HepG2 (cell line): ENCODE measurements around the gene DNAJC28. TPM values are rescaled to one million over a fixed set of nuclear protein-coding genes. Genes with fewer than 3 reads are reported as not detected.

Source experiments
- ATAC-seq: fragments of 200-7000 bp; cut with Tn5 transposase; 3 replicates; pipeline ENCODE4 v1.9.1; 2020; ENCODE audit warnings: mild to moderate bottlenecking, moderate library complexity
- BruUV-seq: library from RNA; stranded (reverse); fragments of 400-500 nt; replicated peaks from 2 replicates; lab custom pipeline; 2021; lab: Mats Ljungman, UMichigan
- CTCF ChIA-PET: fragments of 300-600 bp; formaldehyde crosslinking; extraction: SDS; loops from one replicate; lab custom pipeline; 2021; ENCODE audit warnings: low total read pairs, inconsistent platforms, low intra/inter-chr PET ratio; lab: Yijun Ruan, JAX
- POLR2A ChIA-PET: fragments of 350-600 bp; sonication (Branson Sonifier 250); formaldehyde crosslinking; loops from one replicate; lab custom pipeline; 2020; ENCODE audit warnings: antibody characterized with exemption, inconsistent platforms; lab: Yijun Ruan, JAX
- DNase-seq: peaks from one replicate; pipeline ENCODE4 v3.0.0-alpha.2; 2015; ENCODE audit warnings: low spot score
- FAIRE-seq: peaks from 3 replicates; lab custom pipeline; 2011; peaks lifted over from hg19 to GRCh38; lab: Jason Lieb, UNC
- H2AFZ ChIP-seq: one replicate; pipeline ENCODE4 v1.6.1; 2011; ENCODE audit warnings: low read length, inconsistent platforms
- H3K27ac ChIP-seq: fragments of 300-600 bp; 3 replicates; pipeline ENCODE4 v1.8.0; 2011; ENCODE audit warnings: mixed run types, mild to moderate bottlenecking, mixed read lengths, low read length, inconsistent platforms; ENCODE audit not compliant: insufficient read depth; ENCODE audit errors: extremely low read length
- H3K27me3 ChIP-seq, 2 experiments: fragments of 200-600 bp in 1 of 2; 2 replicates in 1 of 2; 3 replicates in 1 of 2; pipeline versions ENCODE4 v1.6.0 to v1.8.0; 2011; ENCODE audit warnings: low read length in 2 of 2, mild to moderate bottlenecking in 2 of 2, moderate library complexity in 2 of 2, inconsistent platforms in 1 of 2; ENCODE audit not compliant: insufficient read depth in 2 of 2, control insufficient read depth in 1 of 2
- H3K36me3 ChIP-seq, 2 experiments: fragments of 200-600 bp in 1 of 2; replicated peaks in 1 of 2; 2 replicates in 1 of 2; 3 replicates in 1 of 2; pipeline versions ENCODE4 v1.5.1 to v1.8.0; 2011; ENCODE audit warnings: low read length in 2 of 2, inconsistent platforms in 1 of 2; ENCODE audit not compliant: insufficient read depth in 2 of 2, control insufficient read depth in 1 of 2
- H3K4me1 ChIP-seq: 2 replicates; pipeline ENCODE4 v1.5.1; 2012; ENCODE audit warnings: low read length, inconsistent platforms; ENCODE audit not compliant: insufficient read depth
- H3K4me2 ChIP-seq: 2 replicates; pipeline ENCODE4 v1.6.0; 2011; ENCODE audit warnings: low read depth, low read length, inconsistent platforms
- H3K4me3 ChIP-seq, 3 experiments: fragments of 200-600 bp in 1 of 3; sonication (generic), shearing (Covaris generic) in 1 of 3; replicated peaks in 1 of 3; 2 replicates each; pipeline ENCODE4 v1.5.1; 2011 to 2016; ENCODE audit warnings: low read length in 3 of 3, inconsistent platforms in 2 of 3, low read depth in 2 of 3, mild to moderate bottlenecking in 2 of 3, control low read depth in 1 of 3, mixed read lengths in 1 of 3; ENCODE audit not compliant: insufficient read depth in 1 of 3
- H3K79me2 ChIP-seq: one replicate; pipeline ENCODE4 v1.6.1; 2011; ENCODE audit warnings: low read length, inconsistent platforms; ENCODE audit not compliant: insufficient read depth
- H3K9ac ChIP-seq: 2 replicates; pipeline ENCODE4 v1.6.0; 2011; ENCODE audit warnings: mild to moderate bottlenecking, low read depth, low read length, inconsistent platforms; ENCODE audit not compliant: insufficient read depth
- H3K9me3 ChIP-seq: 2 replicates; pipeline ENCODE4 v1.5.1; 2012; ENCODE audit warnings: mild to moderate bottlenecking, low read length
- H4K20me1 ChIP-seq: 2 replicates; pipeline ENCODE4 v1.6.0; 2011; ENCODE audit warnings: inconsistent platforms, mild to moderate bottlenecking, low read length, moderate library complexity; ENCODE audit not compliant: insufficient read depth
- JUND ChIP-seq: sonication (generic); formaldehyde crosslinking; IDR thresholded peaks from 2 replicates; pipeline ENCODE4 v1.8.0; 2022; ENCODE audit warnings: mild to moderate bottlenecking, missing genetic modification reagents
- KLF12 ChIP-seq: sonication (generic); formaldehyde crosslinking; IDR thresholded peaks from 2 replicates; pipeline ENCODE4 v1.4.0; 2020; ENCODE audit warnings: missing genetic modification reagents, borderline replicate concordance
- NFE2L2 ChIP-seq: fragments of 150-350 bp; IDR thresholded peaks from 2 replicates; pipeline ENCODE4 v1.6.1; 2014; ENCODE audit warnings: low read length
- SMYD3 ChIP-seq: sonication (generic); formaldehyde crosslinking; IDR thresholded peaks from 2 replicates; pipeline ENCODE4 v1.8.1; 2023; ENCODE audit warnings: mild to moderate bottlenecking, missing genetic modification reagents
- TCF7 ChIP-seq: sonication (generic); IDR thresholded peaks from 2 replicates; pipeline ENCODE4 v1.6.1; 2016; ENCODE audit warnings: antibody characterized with exemption, low read depth
- ZFP62 ChIP-seq: sonication (generic); formaldehyde crosslinking; IDR thresholded peaks from 2 replicates; pipeline ENCODE4 v1.4.0; 2020; ENCODE audit warnings: missing genetic modification reagents
- ZNF841 ChIP-seq: sonication (generic); formaldehyde crosslinking; IDR thresholded peaks from 2 replicates; pipeline ENCODE4 v1.8.1; 2023; ENCODE audit warnings: missing genetic modification reagents, borderline replicate concordance
- WGBS: methylation state at CpG from one replicate; pipeline ENCODE4 v1.1.6; 2017; ENCODE audit warnings: low lambda C conversion rate; 5-methylcytosine and 5-hydroxymethylcytosine counted together
- in situ Hi-C: cut with HindIII; loops from 2 replicates; pipeline ENCODE4 v1.10.0; 2017; ENCODE audit warnings: low pct_unique_long_range_greater_than_20kb; ENCODE audit not compliant: extremely low pct_ligation_motif_present
- intact Hi-C: fragments of 100-400 bp; cut with micrococcal nuclease; formaldehyde crosslinking; loops from one replicate; pipeline ENCODE4 v1.10.0; 2022; ENCODE audit not compliant: unreplicated experiment
- polyA plus RNA-seq, 8 experiments: library from polyadenylated mRNA; depleted of rRNA in 3 of 8; stranded (reverse) in 7 of 8; unstranded in 1 of 8; fragments of >200 nt; fragmentation: Illumina TruSeq in 4 of 8; extraction: Trizol in 4 of 8; gene quantifications; 2 replicates each; pipeline versions ENCODE4 v1.2.1 to v1.2.3, GENCODE V29; 2011 to 2016; ENCODE audit warnings: low read depth in 4 of 8, missing spikeins in 1 of 8, mixed read lengths in 1 of 8; ENCODE audit not compliant: insufficient read depth in 1 of 8
- total RNA-seq, 5 experiments: library from RNA; depleted of rRNA; stranded (reverse); fragments of >200 nt; fragmentation: Illumina TruSeq; extraction: Trizol; gene quantifications; 2 replicates each; pipeline ENCODE4 v1.2.3, GENCODE V29; 2016; ENCODE audit warnings: low read depth in 1 of 5
- TF ChIP-seq, protein P1 (sequence below): sonication (generic); formaldehyde crosslinking; IDR thresholded peaks from 2 replicates; pipeline ENCODE4 v1.5.0; 2020; ENCODE audit warnings: mild to moderate bottlenecking, missing genetic modification reagents
- TF ChIP-seq, protein P2 (sequence below): sonication (generic); formaldehyde crosslinking; conservative IDR thresholded peaks from 2 replicates; pipeline ENCODE4 v1.8.0; 2022; ENCODE audit warnings: mild to moderate bottlenecking, moderate library complexity, missing genetic modification reagents

DNAJC28 gene
- total and polyA plus RNA-seq, 2 of the 13 experiments (the other 11 are each of a cell fraction or from before 2014, with no cell fraction given): 1.5 to 3.3 TPM

DNA sequence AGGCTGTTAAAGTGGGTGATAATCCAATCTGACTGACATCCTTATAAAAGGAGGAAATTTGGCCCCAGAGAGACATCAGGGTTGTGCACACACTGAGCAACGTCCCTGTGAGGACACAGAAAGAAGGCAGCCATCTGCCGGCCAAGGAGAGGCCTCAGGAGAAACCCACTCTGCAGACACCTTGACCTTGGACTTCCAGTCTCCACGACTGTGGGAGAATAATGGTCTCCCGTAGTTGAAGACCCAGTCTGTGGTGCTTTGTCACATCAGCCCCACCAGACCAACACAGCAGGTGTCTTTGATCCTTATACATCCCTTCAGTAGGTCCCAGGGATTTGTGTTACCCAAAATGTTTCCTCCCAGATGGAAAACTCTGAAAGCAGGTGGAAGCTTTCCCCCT is 4.2 kb upstream of the DNAJC28 start:
- POLR2A ChIA-PET: interaction anchor here (1.1 to 2.3 kb wide), 2 partner anchors 16 to 171 kb away, joined by 3 to 13 read pairs; partner anchors contain the start of genes IFNAR1 and TMEM50B
- WGBS: 13% methylated on average over 3 of the region's 4 CpGs
- CTCF ChIA-PET: no interaction called here

More for the DNA sequence above, 4.2 kb upstream of the DNAJC28 start:
- peak overlapping the region in 1 of 3 experiments; percentile 23; a peak in 1 of 6 replicates for H3K4me3 ChIP-seq
- no peak overlapping the region for H2AFZ ChIP-seq
- no TSS peak for BruUV-seq
- H3K27me3 ChIP-seq: no peaks in the 10 kb centered on the region; a peak in 1 of 5 replicates
- FAIRE-seq (no peak), ATAC-seq (no peak), DNase-seq (no peak)
- H3K36me3 ChIP-seq: no peaks in the 10 kb centered on the region
- no peak overlapping the region for H3K9ac ChIP-seq
- no peak overlapping the region for H3K27ac ChIP-seq
- H3K4me2 ChIP-seq: peak overlapping the region; percentile 58; the same call in 1 of the 2 replicates
- H4K20me1 ChIP-seq: no peaks in the 10 kb centered on the region
- in situ Hi-C loops: no loop called here
- peaks cover 27% of the 10 kb centered on the region for H3K4me1 ChIP-seq
- TF ChIP-seq TCF7 (no peak), ZNF841 (no peak), KLF12 (CRISPR knock-in tag) (no peak), SMYD3 (CRISPR knock-in tag) (no peak), JUND (CRISPR knock-in tag) (no peak), ZFP62 (CRISPR knock-in tag) (no peak), NFE2L2 (no peak)
- TF ChIP-seq, protein P1, sequence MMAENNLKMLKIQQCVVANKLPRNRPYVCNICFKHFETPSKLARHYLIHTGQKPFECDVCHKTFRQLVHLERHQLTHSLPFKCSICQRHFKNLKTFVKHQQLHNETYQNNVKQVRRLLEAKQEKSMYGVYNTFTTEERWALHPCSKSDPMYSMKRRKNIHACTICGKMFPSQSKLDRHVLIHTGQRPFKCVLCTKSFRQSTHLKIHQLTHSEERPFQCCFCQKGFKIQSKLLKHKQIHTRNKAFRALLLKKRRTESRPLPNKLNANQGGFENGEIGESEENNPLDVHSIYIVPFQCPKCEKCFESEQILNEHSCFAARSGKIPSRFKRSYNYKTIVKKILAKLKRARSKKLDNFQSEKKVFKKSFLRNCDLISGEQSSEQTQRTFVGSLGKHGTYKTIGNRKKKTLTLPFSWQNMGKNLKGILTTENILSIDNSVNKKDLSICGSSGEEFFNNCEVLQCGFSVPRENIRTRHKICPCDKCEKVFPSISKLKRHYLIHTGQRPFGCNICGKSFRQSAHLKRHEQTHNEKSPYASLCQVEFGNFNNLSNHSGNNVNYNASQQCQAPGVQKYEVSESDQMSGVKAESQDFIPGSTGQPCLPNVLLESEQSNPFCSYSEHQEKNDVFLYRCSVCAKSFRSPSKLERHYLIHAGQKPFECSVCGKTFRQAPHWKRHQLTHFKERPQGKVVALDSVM: no peak
- TF ChIP-seq, protein P2, sequence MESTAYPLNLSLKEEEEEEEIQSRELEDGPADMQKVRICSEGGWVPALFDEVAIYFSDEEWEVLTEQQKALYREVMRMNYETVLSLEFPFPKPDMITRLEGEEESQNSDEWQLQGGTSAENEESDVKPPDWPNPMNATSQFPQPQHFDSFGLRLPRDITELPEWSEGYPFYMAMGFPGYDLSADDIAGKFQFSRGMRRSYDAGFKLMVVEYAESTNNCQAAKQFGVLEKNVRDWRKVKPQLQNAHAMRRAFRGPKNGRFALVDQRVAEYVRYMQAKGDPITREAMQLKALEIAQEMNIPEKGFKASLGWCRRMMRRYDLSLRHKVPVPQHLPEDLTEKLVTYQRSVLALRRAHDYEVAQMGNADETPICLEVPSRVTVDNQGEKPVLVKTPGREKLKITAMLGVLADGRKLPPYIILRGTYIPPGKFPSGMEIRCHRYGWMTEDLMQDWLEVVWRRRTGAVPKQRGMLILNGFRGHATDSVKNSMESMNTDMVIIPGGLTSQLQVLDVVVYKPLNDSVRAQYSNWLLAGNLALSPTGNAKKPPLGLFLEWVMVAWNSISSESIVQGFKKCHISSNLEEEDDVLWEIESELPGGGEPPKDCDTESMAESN (CRISPR knock-in tag): no peak
- intact Hi-C loops: no loop called here
- H3K9me3 ChIP-seq: no peaks in the 10 kb centered on the region
- no peaks in the 10 kb centered on the region for H3K79me2 ChIP-seq
